ENCODE data around the gene SLC39A13.

SLC39A13 gene

DNA sequence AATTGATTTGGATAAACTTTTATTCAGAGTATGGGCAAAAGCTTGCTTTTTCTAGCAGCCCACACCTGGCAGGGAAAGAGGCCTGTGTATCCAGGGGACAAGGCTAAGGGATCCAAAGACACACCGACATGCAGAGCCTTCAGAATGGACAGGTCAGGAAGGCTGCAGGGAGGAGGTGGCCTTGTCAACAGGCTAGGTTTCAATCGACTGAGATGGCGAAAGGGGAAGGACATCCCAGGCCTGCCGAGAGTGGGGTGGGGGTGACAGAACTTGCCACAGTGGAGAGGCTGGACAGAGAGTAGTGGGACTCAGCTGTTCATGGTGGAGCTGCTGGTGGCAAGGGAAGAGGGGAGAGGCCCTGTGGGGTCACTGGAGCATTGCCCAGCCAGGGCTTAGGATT is 5.3 kb upstream of the SLC39A13 start:
- DNase-seq (ENCODE audit: low spot score): no peak

DNA sequence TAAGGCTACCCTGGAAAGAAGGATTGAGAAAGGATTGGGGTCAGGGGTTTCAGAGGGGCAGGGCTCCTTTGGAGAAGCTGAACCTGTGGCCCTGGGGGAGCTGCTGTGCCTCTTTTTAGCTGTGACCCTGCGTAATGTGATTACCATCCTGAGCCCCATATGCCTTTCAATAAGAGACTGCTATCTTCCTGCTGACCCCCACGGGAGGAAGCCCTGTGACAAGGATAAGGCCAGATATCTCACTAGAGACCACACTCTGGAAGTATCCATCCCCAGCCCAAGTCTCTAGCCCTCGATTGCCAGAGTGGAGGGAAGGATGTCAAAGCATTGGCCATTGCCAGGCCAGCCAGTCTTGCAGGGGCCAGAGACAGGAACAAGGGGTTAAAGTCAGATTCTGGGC is 4.8 kb upstream of the SLC39A13 start:
- DNase-seq (ENCODE audit: low spot score): no peak

DNA sequence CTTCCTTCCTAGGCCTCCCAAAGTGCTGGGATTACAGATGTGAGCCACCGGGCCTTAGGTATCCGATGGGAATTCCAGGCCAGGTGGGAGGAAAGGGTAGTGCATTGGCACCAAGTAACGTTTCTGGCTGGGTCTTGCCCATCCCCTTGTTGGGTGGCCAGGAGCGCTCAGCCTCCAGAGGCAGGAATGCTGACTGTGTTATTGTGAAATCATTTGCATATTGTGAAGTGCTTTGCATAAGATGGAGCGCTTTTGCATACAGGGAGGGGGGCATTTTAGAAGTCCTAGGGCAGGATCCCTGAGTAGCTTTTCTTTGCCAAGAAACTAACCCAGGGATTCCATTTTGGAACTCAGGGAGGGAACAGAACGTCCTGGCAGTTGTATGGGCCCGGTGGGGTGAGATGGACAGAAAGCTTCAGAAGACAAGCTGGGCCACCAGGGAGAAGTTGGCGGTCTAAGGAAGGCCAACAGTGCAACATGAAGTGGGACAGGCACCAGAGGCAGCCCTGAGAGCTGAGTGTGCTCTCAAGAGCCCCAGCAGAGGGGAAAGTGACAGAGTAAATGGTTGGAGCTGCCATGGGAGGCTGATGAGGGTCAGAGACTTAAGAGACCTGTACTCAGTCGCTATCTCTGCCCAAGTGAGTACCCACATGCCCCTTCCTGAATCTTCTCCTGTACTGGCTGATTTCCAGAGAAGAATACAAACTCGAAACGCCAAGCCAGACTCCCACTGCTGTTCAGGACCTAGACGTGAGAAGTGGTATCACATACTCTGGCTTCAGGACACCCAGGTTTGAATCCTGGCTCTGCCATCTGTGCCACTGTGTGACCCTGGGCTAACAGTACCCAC is 1.3 kb upstream of the SLC39A13 start:
- no peak for DNase-seq (ENCODE audit: low spot score)

DNA sequence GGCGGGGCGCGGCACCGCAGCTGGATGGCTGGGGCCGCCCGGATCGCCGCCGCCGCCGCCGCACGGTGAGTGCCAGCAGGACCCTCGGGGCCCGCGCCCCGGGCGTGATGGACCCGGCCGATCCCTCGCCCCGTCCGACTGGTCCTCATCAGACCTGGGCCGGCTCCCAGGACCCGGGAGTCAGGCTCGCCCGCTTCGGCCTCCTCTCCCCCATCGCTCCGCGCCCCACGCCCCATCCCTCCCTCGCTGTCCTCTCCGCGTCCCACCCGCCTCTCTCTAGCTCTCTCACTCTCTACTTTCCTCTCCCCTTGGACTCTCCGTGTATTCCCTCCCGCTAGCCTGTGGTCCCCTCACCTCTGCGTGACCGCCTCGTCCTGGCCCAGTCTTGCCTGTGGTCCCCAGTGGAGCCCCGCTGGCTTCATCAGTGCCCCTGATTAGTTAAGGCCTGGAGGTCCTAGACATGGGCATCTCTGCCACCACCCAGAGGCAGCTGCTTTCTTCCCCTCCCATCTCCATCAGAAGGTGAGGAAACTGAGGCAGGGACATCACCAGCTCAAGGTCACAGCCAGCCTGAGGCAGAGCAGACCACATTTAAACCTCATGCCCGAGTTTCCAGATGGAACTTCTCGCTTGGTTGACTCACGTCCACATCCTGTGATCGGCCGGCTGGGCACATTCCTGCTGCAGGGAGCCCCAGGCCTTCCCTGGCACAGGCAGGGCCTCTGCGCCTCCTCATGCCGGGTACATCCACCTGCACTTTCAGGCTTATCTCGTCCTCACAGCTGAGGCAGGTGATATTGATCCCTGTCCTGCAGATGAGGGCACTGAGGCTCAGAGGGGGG is 429 bp downstream of the SLC39A13 start:
- peak; percentile 35 for DNase-seq (ENCODE audit: low spot score)

DNA sequence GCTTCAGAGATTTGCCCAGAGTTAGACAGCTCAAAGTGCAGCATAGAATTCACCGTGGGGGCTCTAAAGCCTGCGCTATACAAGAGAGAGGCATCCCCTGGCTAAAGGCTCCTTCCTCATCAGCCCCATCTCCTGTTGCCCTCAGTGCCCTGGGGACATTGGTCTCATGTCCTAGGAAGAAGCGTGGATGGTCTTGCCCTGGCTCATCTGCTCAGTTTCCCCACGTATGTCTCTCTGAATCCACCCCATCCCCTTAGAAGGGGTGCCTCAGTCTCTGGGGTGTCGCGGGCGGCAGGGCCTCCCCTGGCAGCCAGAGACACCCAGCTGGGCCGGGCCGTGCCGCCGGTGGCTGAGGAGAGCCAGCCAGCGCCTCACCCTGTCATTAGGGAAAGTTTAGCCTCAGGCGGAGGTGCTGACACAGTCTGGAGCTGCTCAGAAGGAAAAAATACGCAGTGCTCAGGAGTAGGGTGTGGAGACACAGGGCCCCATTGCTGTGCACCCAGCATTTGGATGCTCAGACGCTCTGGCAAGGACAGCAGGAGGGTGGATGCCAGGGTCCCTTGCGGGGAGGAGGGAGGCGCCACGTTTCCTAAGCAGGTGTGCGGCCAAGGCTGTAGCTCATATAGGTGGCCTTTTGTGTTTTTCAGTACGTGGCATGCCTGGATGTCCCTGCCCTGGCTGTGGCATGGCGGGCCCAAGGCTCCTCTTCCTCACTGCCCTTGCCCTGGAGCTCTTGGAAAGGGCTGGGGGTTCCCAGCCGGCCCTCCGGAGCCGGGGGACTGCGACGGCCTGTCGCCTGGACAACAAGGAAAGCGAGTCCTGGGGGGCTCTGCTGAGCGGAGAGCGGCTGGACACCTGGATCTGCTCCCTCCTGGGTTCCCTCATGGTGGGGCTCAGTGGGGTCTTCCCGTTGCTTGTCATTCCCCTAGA is 1.3 kb downstream of the SLC39A13 start:
- DNase-seq (ENCODE audit: low spot score): no peak

DNA sequence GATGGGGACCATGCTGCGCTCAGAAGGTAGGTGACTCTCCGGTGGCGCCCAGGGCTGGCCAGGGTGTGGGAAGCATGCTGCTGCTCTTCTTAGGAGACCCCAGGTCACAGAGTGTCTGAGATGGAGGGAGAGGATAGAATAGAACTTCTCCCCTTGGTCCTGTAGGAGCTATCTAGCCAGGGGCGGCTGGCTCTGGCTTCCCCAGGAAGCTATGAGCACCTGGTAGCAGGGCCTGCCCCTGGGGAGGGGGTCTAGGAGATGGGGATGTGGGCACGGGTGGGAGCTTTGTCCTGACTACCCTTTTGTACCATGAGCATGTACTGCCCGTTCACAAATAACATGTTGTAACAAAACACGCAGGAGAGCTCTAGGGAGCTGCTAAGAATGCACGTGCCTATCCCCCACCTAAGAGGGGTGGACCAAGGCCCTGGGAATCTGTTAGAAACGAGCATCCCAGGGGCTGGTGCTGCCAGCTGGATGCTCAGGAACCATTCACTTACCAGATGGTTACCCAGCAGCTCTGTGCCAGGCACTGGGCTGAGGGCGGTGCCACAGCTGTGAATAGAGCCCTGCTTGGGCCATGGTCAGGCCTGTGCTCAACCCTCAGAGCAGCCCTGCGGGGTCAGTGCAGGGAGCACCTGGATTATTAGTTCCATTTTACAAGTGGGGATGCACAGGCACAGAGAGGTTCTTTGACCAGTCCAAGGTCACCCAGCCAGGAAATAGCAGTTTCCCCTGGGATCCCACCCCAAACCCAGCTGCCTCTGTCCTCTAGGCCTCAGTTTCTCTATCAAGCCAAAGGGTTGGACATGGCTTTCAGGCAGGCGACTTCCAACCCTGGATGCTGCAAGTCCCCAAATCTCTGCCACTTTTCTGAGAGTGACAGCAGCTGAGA is 2.2 kb downstream of the SLC39A13 start:
- no peak for DNase-seq (ENCODE audit: low spot score)

DNA sequence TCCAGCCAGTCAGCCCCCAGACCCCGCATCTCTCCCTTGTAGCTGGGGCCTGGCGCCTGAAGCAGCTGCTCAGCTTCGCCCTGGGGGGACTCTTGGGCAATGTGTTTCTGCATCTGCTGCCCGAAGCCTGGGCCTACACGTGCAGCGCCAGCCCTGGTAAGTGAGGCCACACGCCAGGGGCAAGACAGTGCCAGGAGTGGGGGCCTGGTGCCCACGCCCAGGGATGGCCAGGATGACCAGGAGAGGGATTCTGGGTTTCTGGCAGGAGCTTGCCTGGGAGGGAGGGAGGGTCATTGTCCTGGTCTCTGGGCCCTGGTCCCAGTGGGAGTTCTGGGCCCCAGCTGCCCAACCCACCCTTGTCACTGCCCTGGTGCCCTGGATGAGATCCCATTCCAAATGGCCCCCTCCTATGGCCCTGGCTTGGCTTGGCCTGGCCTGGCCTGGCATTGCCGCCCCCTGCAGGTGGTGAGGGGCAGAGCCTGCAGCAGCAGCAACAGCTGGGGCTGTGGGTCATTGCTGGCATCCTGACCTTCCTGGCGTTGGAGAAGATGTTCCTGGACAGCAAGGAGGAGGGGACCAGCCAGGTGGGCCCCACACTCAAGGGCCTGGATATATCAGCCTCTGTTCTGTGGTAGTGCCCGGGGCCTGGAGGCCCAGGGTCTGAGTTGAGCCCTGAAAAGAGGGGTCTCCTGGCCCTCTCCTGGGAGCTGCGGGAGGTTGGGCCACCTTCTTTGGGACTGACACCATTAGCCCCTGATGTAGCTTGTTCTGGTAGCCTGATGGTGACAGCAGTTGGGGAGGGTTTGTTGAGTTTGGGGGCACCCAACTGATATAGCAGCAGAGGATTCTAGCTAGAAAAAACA is 3.7 kb downstream of the SLC39A13 start:
- DNase-seq (ENCODE audit: low spot score): peak; percentile 72

DNA sequence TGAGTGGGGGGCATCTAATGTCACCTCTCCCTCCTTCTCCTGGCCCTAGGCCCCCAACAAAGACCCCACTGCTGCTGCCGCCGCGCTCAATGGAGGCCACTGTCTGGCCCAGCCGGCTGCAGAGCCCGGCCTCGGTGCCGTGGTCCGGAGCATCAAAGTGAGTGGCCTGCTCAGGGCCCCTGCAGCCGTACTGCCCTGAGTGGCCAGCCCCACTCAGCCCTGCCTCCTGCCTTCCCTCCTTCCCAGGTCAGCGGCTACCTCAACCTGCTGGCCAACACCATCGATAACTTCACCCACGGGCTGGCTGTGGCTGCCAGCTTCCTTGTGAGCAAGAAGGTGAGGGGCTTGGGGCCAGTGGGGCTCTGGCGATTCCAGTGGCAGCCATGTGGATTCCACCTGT is 5.0 kb downstream of the SLC39A13 start:
- no peak for DNase-seq (ENCODE audit: low spot score)

DNA sequence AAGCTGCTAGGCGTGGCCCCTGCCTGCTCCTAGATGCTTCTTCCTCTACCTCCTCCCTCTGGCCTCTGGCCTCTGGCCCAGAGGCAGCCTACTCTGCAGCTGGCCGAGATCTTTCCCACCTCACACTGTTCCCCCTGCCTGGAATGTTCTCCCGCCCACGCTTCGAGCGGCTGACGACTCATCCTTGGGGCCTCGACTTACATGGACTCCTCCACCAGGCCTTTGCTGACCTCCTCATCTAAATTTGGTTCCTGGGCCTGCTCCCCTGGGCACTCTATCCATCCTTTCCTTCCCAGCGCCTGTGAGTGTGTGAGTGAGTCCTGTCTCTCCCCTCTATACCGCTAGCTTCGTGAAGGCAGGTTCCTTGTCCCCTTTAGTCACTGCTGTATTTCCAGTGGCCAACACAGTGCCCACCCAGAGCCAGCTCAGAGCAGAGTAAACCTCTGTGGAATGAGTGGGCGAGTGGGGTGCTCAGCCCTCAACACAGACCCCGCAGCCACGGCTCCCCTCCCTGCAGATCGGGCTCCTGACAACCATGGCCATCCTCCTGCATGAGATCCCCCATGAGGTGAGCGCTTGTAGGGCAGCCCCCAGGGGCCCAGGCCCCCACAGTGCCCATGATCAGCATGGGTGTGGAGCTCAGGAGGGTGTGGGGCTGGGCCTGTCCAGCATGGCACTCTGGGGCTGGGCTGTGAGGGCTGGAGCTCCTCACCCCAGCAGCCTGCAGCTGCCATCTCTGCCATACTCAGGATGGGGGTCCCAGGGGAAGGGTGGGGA is 5.7 kb downstream of the SLC39A13 start:
- no peak for DNase-seq (ENCODE audit: low spot score)

DNA sequence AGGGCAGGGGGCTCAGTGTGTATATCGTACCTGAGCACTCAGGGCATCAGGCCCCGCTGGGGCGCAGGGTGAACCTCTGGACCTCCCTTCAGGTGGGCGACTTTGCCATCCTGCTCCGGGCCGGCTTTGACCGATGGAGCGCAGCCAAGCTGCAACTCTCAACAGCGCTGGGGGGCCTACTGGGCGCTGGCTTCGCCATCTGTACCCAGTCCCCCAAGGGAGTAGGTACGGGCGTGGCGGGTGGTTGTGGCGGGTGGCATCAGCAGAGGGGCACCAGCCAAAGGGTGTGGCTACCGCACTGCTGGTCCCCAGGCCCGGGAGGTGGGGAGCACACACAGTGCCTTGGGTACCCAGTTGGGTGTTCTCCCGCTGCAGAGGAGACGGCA is 6.3 kb downstream of the SLC39A13 start:
- DNase-seq (ENCODE audit: low spot score): no peak

DNA sequence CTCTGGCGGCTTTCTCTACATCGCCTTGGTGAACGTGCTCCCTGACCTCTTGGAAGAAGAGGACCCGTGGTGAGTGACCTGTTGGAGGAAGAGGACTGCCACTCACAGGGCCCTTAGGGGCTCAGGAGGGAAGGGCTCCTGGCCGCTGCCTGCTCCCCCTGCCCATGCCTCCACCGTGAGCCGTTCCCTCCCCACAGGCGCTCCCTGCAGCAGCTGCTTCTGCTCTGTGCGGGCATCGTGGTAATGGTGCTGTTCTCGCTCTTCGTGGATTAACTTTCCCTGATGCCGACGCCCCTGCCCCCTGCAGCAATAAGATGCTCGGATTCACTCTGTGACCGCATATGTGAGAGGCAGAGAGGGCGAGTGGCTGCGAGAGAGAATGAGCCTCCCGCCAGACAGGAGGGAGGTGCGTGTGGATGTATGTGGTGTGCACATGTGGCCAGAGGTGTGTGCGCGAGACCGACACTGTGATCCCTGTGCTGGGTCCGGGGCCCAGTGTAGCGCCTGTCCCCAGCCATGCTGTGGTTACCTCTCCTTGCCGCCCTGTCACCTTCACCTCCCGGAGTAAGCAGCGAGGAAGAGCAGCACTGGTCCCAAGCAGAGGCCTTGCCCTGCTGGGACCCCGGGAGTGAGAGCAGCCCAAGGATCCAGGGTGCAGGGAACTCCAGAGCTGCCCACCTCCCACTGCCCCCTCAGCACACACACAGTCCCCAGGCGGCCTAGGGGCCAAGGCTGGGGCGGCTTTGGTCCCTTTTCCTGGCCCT is 6.9 kb downstream of the SLC39A13 start:
- DNase-seq (ENCODE audit: low spot score): no peak

DNA sequence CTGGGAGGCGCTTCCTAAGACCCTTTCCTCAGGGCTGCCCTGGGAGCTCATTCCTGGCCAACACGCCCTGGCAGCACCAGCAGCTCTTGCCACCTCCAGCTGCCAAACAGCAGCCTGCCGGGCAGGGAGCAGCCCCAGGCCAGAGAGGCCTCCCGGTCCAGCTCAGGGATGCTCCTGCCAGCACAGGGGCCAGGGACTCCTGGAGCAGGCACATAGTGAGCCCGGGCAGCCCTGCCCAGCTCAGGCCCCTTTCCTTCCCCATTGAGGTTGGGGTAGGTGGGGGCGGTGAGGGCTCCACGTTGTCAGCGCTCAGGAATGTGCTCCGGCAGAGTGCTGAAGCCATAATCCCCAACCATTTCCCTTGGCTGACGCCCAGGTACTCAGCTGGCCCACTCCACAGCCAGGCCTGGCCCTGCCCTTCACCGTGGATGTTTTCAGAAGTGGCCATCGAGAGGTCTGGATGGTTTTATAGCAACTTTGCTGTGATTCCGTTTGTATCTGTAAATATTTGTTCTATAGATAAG is 7.6 kb downstream of the SLC39A13 start:
- peak; percentile 74 for DNase-seq (ENCODE audit: low spot score)

DNA sequence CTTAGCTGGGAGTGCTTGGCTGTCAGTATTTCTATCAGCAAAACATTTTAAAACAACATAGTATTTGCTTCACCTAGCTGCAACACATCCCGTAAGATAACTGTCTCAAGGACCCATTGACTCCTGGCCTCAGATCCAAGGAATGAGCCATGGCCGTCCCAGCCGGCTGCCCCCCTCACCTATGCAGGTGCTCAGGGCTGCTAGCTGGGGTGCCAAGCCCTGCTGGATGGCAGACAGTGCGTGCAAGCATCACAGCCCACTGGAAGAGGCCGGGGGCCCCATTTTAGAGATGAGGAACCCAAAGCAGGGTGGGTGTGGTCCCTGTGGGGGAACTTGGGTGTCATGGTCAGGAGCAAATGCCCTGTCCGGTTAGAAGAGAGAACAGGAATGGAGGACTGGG is 9.3 kb downstream of the SLC39A13 start:
- no peak for DNase-seq (ENCODE audit: low spot score)

DNA sequence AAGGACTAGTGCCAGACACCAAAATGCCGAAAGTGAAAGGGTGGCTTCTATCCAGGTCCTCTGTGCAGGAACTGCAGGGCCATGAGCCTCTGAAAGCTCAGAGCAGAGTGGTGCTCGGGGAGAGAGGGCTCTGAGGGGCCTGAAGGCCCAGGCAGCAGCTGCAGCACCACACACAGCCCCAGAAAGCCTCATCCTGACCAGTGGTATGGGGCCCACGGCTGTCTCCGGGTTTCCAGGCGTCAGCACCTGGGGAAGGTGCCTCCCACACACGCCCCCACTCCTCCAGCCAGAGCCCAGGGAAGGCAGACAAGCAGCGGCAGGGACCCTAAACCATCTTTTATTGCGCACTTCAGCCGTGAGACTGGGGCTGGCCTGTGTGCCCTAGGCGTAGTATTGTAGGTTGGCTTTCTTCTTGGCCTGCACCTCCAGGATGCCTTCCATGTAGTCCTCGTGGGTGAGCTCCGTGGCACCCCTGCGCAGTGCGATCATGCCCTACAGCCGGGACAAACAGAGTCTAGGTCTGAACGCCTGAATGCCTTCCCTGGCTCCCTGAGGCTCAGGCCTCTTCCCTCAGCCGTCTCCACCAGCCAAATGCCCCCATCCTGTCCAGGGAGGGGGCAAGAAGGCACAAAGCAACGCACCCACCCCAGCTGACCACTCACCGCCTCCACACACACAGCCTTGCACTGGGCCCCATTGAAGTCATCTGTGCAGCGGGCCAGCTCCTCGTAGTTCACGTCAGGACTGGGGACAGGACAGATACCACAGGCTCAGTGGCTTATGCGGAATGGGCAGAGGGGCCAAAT is 10.3 kb downstream of the SLC39A13 start:
- DNase-seq (ENCODE audit: low spot score): no peak

DNA sequence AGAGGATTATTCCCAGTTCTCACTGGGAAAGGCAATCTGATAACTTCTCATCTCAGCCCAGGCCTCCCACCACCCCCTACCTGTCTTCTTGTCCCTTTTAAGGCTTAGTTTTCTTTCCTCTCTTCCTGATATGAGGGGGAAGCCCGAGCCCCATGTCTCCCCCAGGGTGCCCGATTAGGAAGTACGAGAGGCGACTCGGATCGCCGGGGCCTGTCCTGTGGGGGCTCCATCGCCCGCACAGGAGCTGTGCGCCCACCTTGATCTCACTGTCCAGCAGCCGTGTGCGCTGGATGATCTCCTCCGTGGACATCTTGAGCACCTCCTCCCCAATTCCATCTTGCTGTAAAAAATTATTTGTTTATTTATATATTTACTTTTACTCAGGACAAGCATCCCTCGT is 17.2 kb downstream of the SLC39A13 start:
- DNase-seq (ENCODE audit: low spot score): no peak

DNA sequence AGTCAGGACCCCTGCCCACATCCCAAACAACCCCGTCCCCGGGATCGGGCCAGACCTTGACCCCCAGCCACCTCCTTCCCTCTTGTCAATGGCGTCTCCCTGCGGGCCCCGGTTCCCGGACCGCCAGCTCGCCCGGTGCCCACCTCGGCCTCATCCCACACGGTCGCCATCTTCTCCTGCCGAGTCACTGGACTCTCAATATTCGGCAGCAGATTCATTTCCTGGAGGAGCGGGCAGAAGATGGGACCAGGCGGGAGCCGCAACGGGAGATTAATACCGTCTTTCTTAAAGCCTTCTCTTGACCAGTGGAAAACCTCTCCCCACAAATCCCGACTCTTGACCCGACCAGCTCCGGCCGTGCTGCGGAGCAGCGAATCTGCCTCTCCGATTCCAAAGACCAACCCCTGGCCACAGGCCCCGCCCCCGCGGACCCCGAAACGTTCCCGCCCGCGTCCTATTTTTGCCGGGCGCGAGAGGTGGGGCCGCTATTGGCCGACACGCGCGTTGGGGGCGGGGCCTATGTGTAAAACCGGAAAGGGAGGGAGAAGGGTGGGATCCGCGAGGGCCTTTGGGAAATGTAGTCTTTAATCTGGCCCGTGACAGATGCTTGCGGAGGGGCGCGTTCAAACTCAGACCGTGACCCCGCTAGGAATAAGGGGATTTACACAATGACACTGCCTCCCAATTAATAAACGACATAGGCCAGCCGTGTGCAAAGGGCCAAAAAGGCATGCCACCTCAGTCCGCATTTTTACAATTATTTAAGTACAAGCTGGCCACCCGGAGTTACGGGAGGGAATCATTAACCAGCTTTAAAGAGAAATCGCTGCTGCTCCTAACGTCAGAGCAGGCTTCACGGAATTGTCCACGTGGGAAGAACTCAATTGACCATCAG is 17.9 kb downstream of the SLC39A13 start, which contains the start of gene PSMC3:
Gene PSMC3 (minus strand): TSS at position 378 of the 895 bp plus-strand sequence. CDS start 160 bp downstream, at position 218.
- DNase-seq (ENCODE audit: low spot score): peak; percentile 97

All from D341Med (cell line).